ES-I3 (cell line): Measurements from ENCODE around the gene LDB2.

ENCODE experiments used
- H3K36me3 ChIP-seq: 2 replicates; pipeline ENCODE4 v1.6.1; 2013; ENCODE audit warnings: mild to moderate bottlenecking, low read length, control low read depth, moderate library complexity; ENCODE audit not compliant: insufficient read depth
- H3K4me1 ChIP-seq: 2 replicates; pipeline ENCODE4 v1.6.1; 2013; ENCODE audit warnings: mild to moderate bottlenecking, control low read depth, low read length; ENCODE audit not compliant: insufficient read depth
- H3K9ac ChIP-seq: 2 replicates; pipeline ENCODE4 v1.6.1; 2013; ENCODE audit warnings: low read depth, mild to moderate bottlenecking, low read length, moderate library complexity
- H3K9me3 ChIP-seq: 2 replicates; pipeline ENCODE4 v1.6.1; 2013; ENCODE audit warnings: mild to moderate bottlenecking, low read length, moderate library complexity; ENCODE audit not compliant: control insufficient read depth, insufficient read depth

Gene LDB2

DNA sequence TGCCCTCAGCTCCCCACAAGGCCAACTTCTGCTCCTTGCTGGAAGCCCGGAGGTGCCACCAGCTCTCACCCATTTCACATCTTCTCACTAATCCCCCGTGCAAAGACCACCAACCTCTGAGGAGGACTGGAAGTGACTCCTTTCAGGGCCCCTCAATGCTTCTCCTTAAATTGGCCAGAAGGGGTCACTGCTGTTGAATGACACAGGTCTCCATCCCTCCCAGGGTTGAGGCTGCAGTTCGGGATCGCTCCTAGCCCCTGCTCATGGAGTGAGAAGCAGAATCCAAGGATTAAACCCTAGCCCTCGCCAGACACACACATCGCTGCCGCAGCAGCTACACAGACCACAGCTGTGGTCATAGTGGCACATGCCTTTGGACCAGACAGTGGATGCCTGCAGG lies 392.7 kb downstream of the LDB2 start:
- Histone ChIP-seq H3K36me3 (no peaks in the 10 kb centered on the region; the same call in none of the 2 replicates), H3K4me1 (no peaks in the 10 kb centered on the region), H3K9me3 (peaks cover 10% of the 10 kb centered on the region), H3K9ac (no peak overlapping the region)

DNA sequence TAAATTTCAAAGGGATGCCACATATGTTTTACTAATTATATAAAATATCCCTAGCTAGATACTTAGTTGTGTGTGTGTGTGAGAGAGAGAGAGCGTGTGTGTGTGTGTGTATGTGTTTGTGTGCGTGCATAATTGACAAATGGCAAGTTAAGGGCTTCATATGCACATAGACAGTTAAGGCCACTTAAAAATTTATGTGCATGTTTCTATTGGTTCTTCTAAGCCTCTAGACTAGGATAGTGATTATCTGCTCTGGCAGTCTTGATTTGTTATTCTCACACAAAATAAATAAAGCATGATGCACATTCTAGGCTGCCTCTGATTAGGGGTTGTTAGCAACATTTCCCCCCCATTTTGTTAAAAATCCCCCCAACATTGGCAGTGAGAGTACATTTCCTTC lies 393.2 kb downstream of the LDB2 start:
- H3K4me1 ChIP-seq: no peaks in the 10 kb centered on the region

GRCh38 chr4:16503421-16504100 lies 394.9 kb downstream of the LDB2 start:
- Histone ChIP-seq H3K4me1 (no peaks in the 10 kb centered on the region), H3K36me3 (no peaks in the 10 kb centered on the region; the same call in none of the 2 replicates), H3K9ac (no peak overlapping the region), H3K9me3 (no peaks in the 10 kb centered on the region)

More for the DNA sequence above, 393.2 kb downstream of the LDB2 start:
- H3K36me3 ChIP-seq: no peaks in the 10 kb centered on the region; the same call in none of the 2 replicates
- H3K9ac ChIP-seq: no peak overlapping the region
- H3K9me3 ChIP-seq: peaks cover 5% of the 10 kb centered on the region

DNA sequence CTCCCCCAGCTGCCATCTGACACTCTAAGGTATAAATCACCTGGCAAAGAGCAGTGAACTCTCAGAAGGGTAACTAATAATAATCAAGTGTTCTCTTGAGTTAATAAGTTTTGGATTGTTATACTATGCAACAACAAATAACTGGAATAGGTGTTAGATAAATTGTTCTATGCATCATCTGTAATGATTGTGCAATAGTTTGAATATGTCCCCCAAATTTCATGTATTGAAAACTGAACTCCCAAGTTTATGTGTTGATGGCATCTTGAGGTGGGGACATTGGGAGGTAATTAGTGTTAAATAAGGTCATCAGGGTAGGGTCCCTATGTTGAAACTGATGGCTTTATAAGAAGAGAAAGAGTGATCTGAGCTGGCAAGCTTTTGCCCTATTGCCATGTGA lies 399.5 kb downstream of the LDB2 start:
- H3K9me3 ChIP-seq: no peaks in the 10 kb centered on the region
- H3K9ac ChIP-seq: no peak overlapping the region
- H3K4me1 ChIP-seq: no peaks in the 10 kb centered on the region
- H3K36me3 ChIP-seq: no peaks in the 10 kb centered on the region; the same call in 1 of the 2 replicates

- Histone ChIP-seq H3K9me3 (no peaks in the 10 kb centered on the region), H3K9ac (no peak overlapping the region), H3K4me1 (no peaks in the 10 kb centered on the region), H3K36me3 (no peaks in the 10 kb centered on the region)
These were observed 401.9 kb downstream of the LDB2 start for GRCh38 chr4:16496501-16496900.

GRCh38 chr4:16492872-16493271 lies 405.6 kb downstream of the LDB2 start:
- no peaks in the 10 kb centered on the region for H3K36me3 ChIP-seq
- H3K4me1 ChIP-seq: no peaks in the 10 kb centered on the region
- no peaks in the 10 kb centered on the region for H3K9me3 ChIP-seq
- no peak overlapping the region for H3K9ac ChIP-seq

GRCh38 chr4:16489226-16489625 lies 409.2 kb downstream of the LDB2 start:
- Histone ChIP-seq H3K9ac (no peak overlapping the region), H3K4me1 (no peaks in the 10 kb centered on the region), H3K36me3 (no peaks in the 10 kb centered on the region; the same call in 1 of the 2 replicates), H3K9me3 (no peaks in the 10 kb centered on the region)

GRCh38 chr4:16488084-16488483 lies 410.4 kb downstream of the LDB2 start:
- H3K36me3 ChIP-seq: no peaks in the 10 kb centered on the region; the same call in 1 of the 2 replicates
- no peaks in the 10 kb centered on the region for H3K4me1 ChIP-seq
- H3K9ac ChIP-seq: no peak overlapping the region
- H3K9me3 ChIP-seq: no peaks in the 10 kb centered on the region

DNA sequence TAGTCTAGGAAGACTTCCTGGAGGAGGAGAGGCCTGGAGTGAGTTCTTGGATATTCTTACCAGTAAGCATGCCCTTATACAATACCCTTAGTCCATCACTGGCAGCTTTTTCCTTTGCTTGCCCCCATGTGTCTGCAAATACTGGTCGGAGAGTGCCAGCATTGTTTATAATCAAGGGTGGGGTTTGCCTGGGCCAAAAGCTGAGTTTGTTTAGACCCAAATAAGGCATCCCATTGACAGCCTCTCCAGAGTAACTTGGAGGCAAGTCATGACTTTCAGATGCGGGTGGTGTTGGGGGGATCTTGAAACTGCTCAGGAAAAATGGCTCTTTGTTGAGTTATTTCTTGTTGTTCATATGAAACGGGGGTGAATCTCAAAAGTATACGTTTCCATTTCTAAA lies 413.7 kb downstream of the LDB2 start:
- Histone ChIP-seq H3K36me3 (no peaks in the 10 kb centered on the region; the same call in 1 of the 2 replicates), H3K9ac (no peak overlapping the region), H3K9me3 (no peaks in the 10 kb centered on the region), H3K4me1 (no peaks in the 10 kb centered on the region)

GRCh38 chr4:16483540-16483939 lies 414.9 kb downstream of the LDB2 start:
- no peaks in the 10 kb centered on the region for H3K9me3 ChIP-seq
- no peaks in the 10 kb centered on the region; the same call in 1 of the 2 replicates for H3K36me3 ChIP-seq
- no peak overlapping the region for H3K9ac ChIP-seq
- no peaks in the 10 kb centered on the region for H3K4me1 ChIP-seq

- Histone ChIP-seq H3K9ac (no peak overlapping the region), H3K4me1 (no peaks in the 10 kb centered on the region), H3K9me3 (peaks cover 3% of the 10 kb centered on the region; the same call in 1 of the 2 replicates), H3K36me3 (no peaks in the 10 kb centered on the region)
These were observed 418.4 kb downstream of the LDB2 start for GRCh38 chr4:16480011-16480410.

- Histone ChIP-seq H3K4me1 (no peaks in the 10 kb centered on the region), H3K9me3 (no peaks in the 10 kb centered on the region), H3K9ac (no peak overlapping the region), H3K36me3 (no peaks in the 10 kb centered on the region)
These were observed 425.9 kb downstream of the LDB2 start for GRCh38 chr4:16472537-16472936.

- Histone ChIP-seq H3K9ac (no peak overlapping the region), H3K9me3 (no peaks in the 10 kb centered on the region), H3K4me1 (no peaks in the 10 kb centered on the region), H3K36me3 (no peaks in the 10 kb centered on the region)
These were observed 431.4 kb downstream of the LDB2 start for GRCh38 chr4:16467061-16467460.

- H3K4me1 ChIP-seq: no peaks in the 10 kb centered on the region
- no peaks in the 10 kb centered on the region for H3K9me3 ChIP-seq
- no peak overlapping the region for H3K9ac ChIP-seq
- no peaks in the 10 kb centered on the region for H3K36me3 ChIP-seq
These were observed 431.9 kb downstream of the LDB2 start for GRCh38 chr4:16466581-16466980.

GRCh38 chr4:16464651-16465050 lies 433.8 kb downstream of the LDB2 start:
- no peaks in the 10 kb centered on the region for H3K4me1 ChIP-seq
- H3K36me3 ChIP-seq: no peaks in the 10 kb centered on the region
- no peak overlapping the region for H3K9ac ChIP-seq
- no peaks in the 10 kb centered on the region for H3K9me3 ChIP-seq
